Stomach (tissue), 9 donors: ENCODE results near the gene TPT1. TPM values are rescaled to one million over a fixed set of nuclear protein-coding genes. Genes with fewer than 3 reads are reported as not detected.

ENCODE experiments used
- DNase-seq, 2 donors: peaks; one replicate each; pipeline versions ENCODE4 v3.0.0 to v3.0.0-alpha.2; 2013 to 2019
- H3K27ac ChIP-seq, 5 donors: fragments of 200-600 bp in 4 of 5; sonication (generic) in 4 of 5; one replicate each; pipeline ENCODE4 v1.5.1; 2013 to 2019; ENCODE audit warnings: mild to moderate bottlenecking in 1 of 5, moderate library complexity in 1 of 5
- H3K27me3 ChIP-seq, 3 donors: fragments of 200-600 bp; sonication (generic); one replicate each; pipeline ENCODE4 v1.5.1; 2017 to 2019; ENCODE audit warnings: mixed run types in 1 of 3
- H3K36me3 ChIP-seq, 4 donors: fragments of 200-600 bp; sonication (generic); 1 replicate in 3 of 4; 2 replicates in 1 of 4; pipeline ENCODE4 v1.5.1; 2016 to 2019
- H3K4me1 ChIP-seq, 4 donors: fragments of 200-600 bp; sonication (generic); one replicate each; pipeline ENCODE4 v1.5.1; 2016 to 2019
- H3K4me3 ChIP-seq, 4 donors: fragments of 200-600 bp; sonication (generic) in 3 of 4; one replicate each; pipeline ENCODE4 v1.5.1; 2016 to 2019; ENCODE audit warnings: mild to moderate bottlenecking in 1 of 4
- H3K9me3 ChIP-seq, 4 donors: fragments of 200-600 bp; sonication (generic); one replicate each; pipeline ENCODE4 v1.5.1; 2016 to 2019
- EP300 ChIP-seq: sonication (generic); formaldehyde crosslinking; IDR thresholded peaks from one replicate; pipeline ENCODE4 v1.6.1; 2017; ENCODE audit warnings: antibody characterized with exemption
- POLR2A ChIP-seq, 4 donors: fragments of 450-650 bp; IDR thresholded peaks; one replicate each; pipeline ENCODE4 v1.6.1; 2016; ENCODE audit warnings: antibody characterized with exemption in 4 of 4, control low read depth in 2 of 4, mild to moderate bottlenecking in 1 of 4, moderate library complexity in 1 of 4
- POLR2AphosphoS5 ChIP-seq, 3 donors: sonication (generic); formaldehyde crosslinking; IDR thresholded peaks; one replicate each; pipeline ENCODE4 v1.6.1; 2016; ENCODE audit warnings: antibody characterized with exemption in 3 of 3
- WGBS, 5 donors: extraction: QIAGEN DNeasy Blood & Tissue Kit in 3 of 5; methylation state at CpG; one replicate each; pipeline versions ENCODE4 v1.1.5 to v1.1.7; 2013 to 2018; 5-methylcytosine and 5-hydroxymethylcytosine counted together
- intact Hi-C: fragments of 100-400 bp; cut with DNase I; formaldehyde crosslinking; loops from one replicate; pipeline ENCODE4 v1.15.1; 2023; ENCODE audit warnings: low total_unique reads
- polyA plus RNA-seq, 3 donors: library from polyadenylated mRNA; stranded (reverse); fragments of 200-250 nt; gene quantifications; one replicate each; pipeline ENCODE4 v1.2.3, GENCODE V29; 2013
- total RNA-seq, 5 donors: library from RNA; depleted of rRNA; stranded (reverse); fragments of >200 nt; gene quantifications; one replicate each; pipeline versions ENCODE4 v1.1.0 to v1.2.3, GENCODE V29; 2014 to 2016
- TF ChIP-seq, protein P1 (sequence below), 7 experiments: fragments of 450-650 bp in 4 of 7; fragments of 200-600 bp in 3 of 7; sonication (generic) in 3 of 7; IDR thresholded peaks; one replicate each; pipeline ENCODE4 v1.5.1; 2016 to 2019; ENCODE audit warnings: antibody characterized with exemption in 7 of 7, control low read depth in 2 of 7, mild to moderate bottlenecking in 1 of 7
- donor health status: healthy with polysubstance abuse.
- donor health status: Bipolar disorder and iron deficiency.
- donor health status: healthy.

TPT1 gene
- total and polyA plus RNA-seq, 8 donors: 1,648 to 11,714 (median 3,934) TPM

DNA sequence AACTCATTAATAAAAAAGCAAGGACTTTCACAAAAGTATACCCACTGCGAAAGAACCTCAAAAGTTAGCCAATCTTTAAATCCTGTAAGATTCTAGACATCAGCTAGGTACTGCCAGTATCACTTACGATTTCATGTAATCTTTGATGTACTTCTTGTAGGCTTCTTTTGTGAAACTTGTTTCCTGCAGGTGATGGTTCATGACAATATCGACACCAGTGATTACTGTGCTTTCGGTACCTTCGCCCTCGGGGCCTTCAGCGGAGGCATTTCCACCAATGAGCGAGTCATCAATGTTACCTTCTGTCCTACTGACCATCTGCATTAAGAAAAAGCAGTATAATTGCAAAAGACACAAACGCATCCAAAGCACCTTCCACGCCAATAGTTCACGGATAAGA, 1.1 kb downstream of the TPT1 start:
- 3 to 8% (median 6%) methylated on average over 11 of the region's 11 CpGs for WGBS, 5 donors
- intact Hi-C loops: no loop called here
- H3K36me3 ChIP-seq: peaks cover 50 to 61% (median 60%) of the 10 kb centered on the region in 4 donors
- peaks cover 47 to 71% (median 58%) of the 10 kb centered on the region in 4 donors for H3K4me1 ChIP-seq
- H3K4me3 ChIP-seq: peak overlapping the region; percentile 64 to 100 (median 88)
- H3K27ac ChIP-seq: peak overlapping the region in 4 of 5 donors; percentile 100
- H3K9me3 ChIP-seq: no peaks in the 10 kb centered on the region
- H3K27me3 ChIP-seq: no peaks in the 10 kb centered on the region
- DNase-seq: no peak
- TF ChIP-seq POLR2AphosphoS5 (IDR thresholded peaks at IDR 0.05) (no peak), POLR2A (IDR thresholded peaks at IDR 0.05) (no peak), EP300 (no peak)
- TF ChIP-seq, protein P1, sequence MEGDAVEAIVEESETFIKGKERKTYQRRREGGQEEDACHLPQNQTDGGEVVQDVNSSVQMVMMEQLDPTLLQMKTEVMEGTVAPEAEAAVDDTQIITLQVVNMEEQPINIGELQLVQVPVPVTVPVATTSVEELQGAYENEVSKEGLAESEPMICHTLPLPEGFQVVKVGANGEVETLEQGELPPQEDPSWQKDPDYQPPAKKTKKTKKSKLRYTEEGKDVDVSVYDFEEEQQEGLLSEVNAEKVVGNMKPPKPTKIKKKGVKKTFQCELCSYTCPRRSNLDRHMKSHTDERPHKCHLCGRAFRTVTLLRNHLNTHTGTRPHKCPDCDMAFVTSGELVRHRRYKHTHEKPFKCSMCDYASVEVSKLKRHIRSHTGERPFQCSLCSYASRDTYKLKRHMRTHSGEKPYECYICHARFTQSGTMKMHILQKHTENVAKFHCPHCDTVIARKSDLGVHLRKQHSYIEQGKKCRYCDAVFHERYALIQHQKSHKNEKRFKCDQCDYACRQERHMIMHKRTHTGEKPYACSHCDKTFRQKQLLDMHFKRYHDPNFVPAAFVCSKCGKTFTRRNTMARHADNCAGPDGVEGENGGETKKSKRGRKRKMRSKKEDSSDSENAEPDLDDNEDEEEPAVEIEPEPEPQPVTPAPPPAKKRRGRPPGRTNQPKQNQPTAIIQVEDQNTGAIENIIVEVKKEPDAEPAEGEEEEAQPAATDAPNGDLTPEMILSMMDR (IDR thresholded peaks at IDR 0.05): no peak

DNA sequence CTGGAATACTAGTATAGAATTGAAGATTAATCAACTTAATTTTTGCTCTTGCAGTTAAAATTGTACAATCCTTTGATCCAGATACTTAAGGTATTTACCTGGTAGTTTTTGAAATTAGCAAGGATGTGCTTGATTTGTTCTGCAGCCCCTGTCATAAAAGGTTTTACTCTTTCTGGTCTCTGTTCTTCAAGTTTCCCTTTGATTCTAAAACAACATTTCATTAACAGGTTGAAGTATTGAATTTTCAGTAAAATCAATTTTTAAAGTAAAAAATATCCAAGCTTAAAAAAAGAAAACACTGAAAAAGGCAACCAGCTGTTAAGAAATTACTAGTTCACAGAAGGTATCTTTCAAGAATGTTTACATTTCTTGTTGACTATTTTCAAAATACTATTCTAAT, 1.6 kb downstream of the TPT1 start:
- peaks cover 52 to 76% (median 63%) of the 10 kb centered on the region in 4 donors for H3K4me1 ChIP-seq
- H3K27ac ChIP-seq: peak overlapping the region in 4 of 5 donors; percentile 100
- no peaks in the 10 kb centered on the region for H3K9me3 ChIP-seq
- peaks cover 46 to 61% (median 60%) of the 10 kb centered on the region in 4 donors for H3K36me3 ChIP-seq
- intact Hi-C loops: no loop called here
- peak overlapping the region; percentile 64 to 100 (median 88) for H3K4me3 ChIP-seq
- no peak for DNase-seq
- H3K27me3 ChIP-seq: no peaks in the 10 kb centered on the region
- no peak for TF ChIP-seq POLR2A (IDR thresholded peaks at IDR 0.05)
- TF ChIP-seq POLR2AphosphoS5 (IDR thresholded peaks at IDR 0.05): no peak
- TF ChIP-seq, protein P1 (IDR thresholded peaks at IDR 0.05): no peak
- no peak for TF ChIP-seq EP300

DNA sequence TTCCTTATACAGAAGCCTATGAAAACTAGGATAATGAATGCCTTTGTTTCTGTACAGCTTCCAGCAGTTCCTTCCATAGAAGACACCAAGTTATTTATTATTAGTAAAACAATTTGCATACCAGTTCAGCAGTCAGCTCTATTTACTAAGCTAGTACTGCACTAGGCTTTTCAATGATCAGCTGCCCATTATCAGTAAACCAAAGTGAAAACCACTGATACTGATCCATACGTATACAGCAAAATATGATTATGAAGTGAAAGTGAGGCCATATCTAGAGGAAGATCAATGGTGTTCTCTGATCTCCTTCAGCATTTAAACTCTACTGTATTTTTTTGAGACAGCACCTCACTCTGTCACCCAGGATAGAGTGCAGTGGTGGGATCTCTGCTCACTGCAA, 3.2 kb downstream of the TPT1 start:
- H3K27ac ChIP-seq: peak overlapping the region in 3 of 5 donors; percentile 14 to 100 (median 30)
- peaks cover 57 to 83% (median 73%) of the 10 kb centered on the region in 4 donors for H3K4me1 ChIP-seq
- DNase-seq: no peak
- intact Hi-C loops: no loop called here
- H3K36me3 ChIP-seq: peaks cover 46 to 66% (median 64%) of the 10 kb centered on the region in 4 donors
- H3K9me3 ChIP-seq: no peaks in the 10 kb centered on the region
- 15 to 42% (median 28%) methylated on average over 1 of the region's 1 CpG for WGBS, 5 donors
- TF ChIP-seq, protein P1 (IDR thresholded peaks at IDR 0.05): no peak
- TF ChIP-seq POLR2AphosphoS5 (IDR thresholded peaks at IDR 0.05): no peak
- TF ChIP-seq POLR2A (IDR thresholded peaks at IDR 0.05): no peak
- TF ChIP-seq EP300: no peak
- H3K27me3 ChIP-seq: no peaks in the 10 kb centered on the region
- peak overlapping the region in 2 of 4 donors; percentile 64 to 83 for H3K4me3 ChIP-seq

DNA sequence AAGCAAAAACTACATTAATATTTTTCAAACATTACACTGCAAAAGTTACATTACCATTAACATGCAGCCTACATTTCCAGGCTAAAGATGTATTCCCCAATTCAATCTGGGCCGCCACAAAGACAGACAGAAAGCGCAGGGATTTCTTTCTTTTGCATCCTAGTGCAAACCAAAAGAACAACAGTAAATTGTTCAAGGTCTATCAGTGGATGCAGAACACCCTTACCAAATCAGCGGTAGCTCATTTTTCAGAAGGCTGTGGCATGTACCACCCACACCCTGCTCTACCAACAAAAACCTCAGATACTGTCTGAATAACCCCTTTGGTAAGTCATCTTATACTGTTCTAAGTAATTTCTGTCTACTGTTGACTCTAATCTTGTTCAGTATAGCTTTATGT, 3.6 kb downstream of the TPT1 start:
- Histone ChIP-seq H3K27ac (no peak overlapping the region), H3K36me3 (peaks cover 46 to 66% (median 64%) of the 10 kb centered on the region in 4 donors), H3K4me1 (peaks cover 53 to 83% (median 72%) of the 10 kb centered on the region in 4 donors), H3K9me3 (no peaks in the 10 kb centered on the region), H3K4me3 (peak overlapping the region in 2 of 4 donors; percentile 64 to 83), H3K27me3 (no peaks in the 10 kb centered on the region)
- no peak for DNase-seq
- intact Hi-C loops: no loop called here
- TF ChIP-seq, protein P1 (IDR thresholded peaks at IDR 0.05): no peak
- TF ChIP-seq POLR2A (IDR thresholded peaks at IDR 0.05) (no peak), POLR2AphosphoS5 (IDR thresholded peaks at IDR 0.05) (no peak), EP300 (no peak)
- 60 to 77% (median 67%) methylated on average over 3 of the region's 3 CpGs for WGBS, 5 donors
